OCI-LY1 (cell line): ENCODE measurements around the gene RASD2.

Experiments used
- H2AFZ ChIP-seq: fragments of 200-600 bp; sonication (generic), shearing (Covaris generic); 2 replicates; pipeline ENCODE4 v1.6.0; 2014; ENCODE audit warnings: antibody characterized with exemption, mild to moderate bottlenecking, low read length
- H3F3A ChIP-seq: fragments of 200-600 bp; sonication (generic), shearing (Covaris generic); 2 replicates; pipeline ENCODE4 v1.6.0; 2014; ENCODE audit warnings: mild to moderate bottlenecking, antibody characterized with exemption, low read length, moderate library complexity; ENCODE audit not compliant: insufficient read depth
- H3K27ac ChIP-seq: fragments of 200-600 bp; sonication (generic); 2 replicates; pipeline ENCODE4 v1.5.1; 2014; ENCODE audit warnings: low read length, mixed run types, mild to moderate bottlenecking, low read depth; ENCODE audit not compliant: poor library complexity, severe bottlenecking
- H3K27me3 ChIP-seq: fragments of 200-600 bp; sonication (generic); 2 replicates; pipeline ENCODE4 v1.6.0; 2014; ENCODE audit warnings: antibody characterized with exemption, mild to moderate bottlenecking, low read length, moderate library complexity; ENCODE audit not compliant: insufficient read depth
- H3K36me3 ChIP-seq: fragments of 200-600 bp; sonication (generic); 2 replicates; pipeline ENCODE4 v1.6.1; 2014; ENCODE audit warnings: mild to moderate bottlenecking, antibody characterized with exemption, low read length, moderate library complexity, mixed read lengths; ENCODE audit not compliant: insufficient read depth
- H3K4me1 ChIP-seq: fragments of 200-600 bp; sonication (generic); 2 replicates; pipeline ENCODE4 v1.5.1; 2014; ENCODE audit warnings: mild to moderate bottlenecking, low read length, moderate library complexity; ENCODE audit not compliant: insufficient read depth, severe bottlenecking
- H3K4me2 ChIP-seq: fragments of 200-600 bp; sonication (generic), shearing (Covaris generic); 2 replicates; pipeline ENCODE4 v1.6.1; 2014; ENCODE audit warnings: low read length
- H3K4me3 ChIP-seq: fragments of 200-600 bp; sonication (generic); 2 replicates; pipeline ENCODE4 v1.5.1; 2014; ENCODE audit warnings: low read length, low read depth, mild to moderate bottlenecking, mixed read lengths; ENCODE audit not compliant: poor library complexity, severe bottlenecking
- H3K79me2 ChIP-seq: fragments of 200-600 bp; shearing (Covaris generic); 2 replicates; pipeline ENCODE4 v1.6.1; 2016; ENCODE audit warnings: mixed run types, low read length, mixed read lengths; ENCODE audit not compliant: insufficient read depth
- H3K9ac ChIP-seq: fragments of 200-600 bp; sonication (generic), shearing (Covaris generic); 2 replicates; pipeline ENCODE4 v1.6.1; 2014; ENCODE audit warnings: mild to moderate bottlenecking, low read length, mixed read lengths
- H3K9me2 ChIP-seq: fragments of 200-600 bp; sonication (generic), shearing (Covaris generic); 2 replicates; pipeline ENCODE4 v1.6.1; 2014; ENCODE audit warnings: low read depth, mild to moderate bottlenecking, low read length, mixed read lengths
- H3K9me3 ChIP-seq: fragments of 200-600 bp; shearing (Covaris generic); 2 replicates; pipeline ENCODE4 v1.6.1; 2014; ENCODE audit warnings: low read length, mixed read lengths
- H4K20me1 ChIP-seq: fragments of 200-600 bp; sonication (generic), shearing (Covaris generic); 2 replicates; pipeline ENCODE4 v1.6.0; 2016; ENCODE audit warnings: mild to moderate bottlenecking, low read length; ENCODE audit not compliant: insufficient read depth
- CTCF ChIP-seq: fragments of 200-600 bp; sonication (generic), shearing (Covaris generic); IDR thresholded peaks from 2 replicates; pipeline ENCODE4 v1.5.1; 2017; ENCODE audit warnings: mild to moderate bottlenecking, antibody characterized with exemption, low read length, moderate library complexity, mixed read lengths
- EZH2 ChIP-seq: fragments of 200-600 bp; sonication (generic), shearing (Covaris generic); IDR thresholded peaks from 2 replicates; pipeline ENCODE4 v1.8.0; 2017; ENCODE audit warnings: borderline replicate concordance, mixed run types, mild to moderate bottlenecking, antibody characterized with exemption, low read length, moderate library complexity, mixed read lengths

Gene RASD2

GRCh38 chr22:35559354-35560005 is 18.8 kb downstream of the RASD2 start:
- H3K27me3 ChIP-seq = peaks cover 21% of the 10 kb centered on the region; the same call in 1 of the 2 replicates
- H3K9me3 ChIP-seq = no peaks in the 10 kb centered on the region
- no peaks in the 10 kb centered on the region for H3F3A ChIP-seq
- no peaks in the 10 kb centered on the region for H3K4me1 ChIP-seq
- no peaks in the 10 kb centered on the region for H4K20me1 ChIP-seq
- H3K9ac ChIP-seq = no peak overlapping the region
- no peak overlapping the region for H3K4me2 ChIP-seq
- TF ChIP-seq CTCF = no peak
- TF ChIP-seq EZH2 = no peak
- H3K4me3 ChIP-seq = no peak overlapping the region
- H3K36me3 ChIP-seq = no peaks in the 10 kb centered on the region; the same call in 1 of the 2 replicates
- H3K9me2 ChIP-seq = no peaks in the 10 kb centered on the region
- no peak overlapping the region for H3K27ac ChIP-seq
- H2AFZ ChIP-seq = no peak overlapping the region
- no peaks in the 10 kb centered on the region for H3K79me2 ChIP-seq

GRCh38 chr22:35560366-35560765 is 19.7 kb downstream of the RASD2 start:
- peaks cover 17% of the 10 kb centered on the region; the same call in 1 of the 2 replicates for H3K27me3 ChIP-seq
- H3K4me3 ChIP-seq = no peak overlapping the region
- H3F3A ChIP-seq = no peaks in the 10 kb centered on the region
- H3K4me2 ChIP-seq = no peak overlapping the region
- no peak overlapping the region for H2AFZ ChIP-seq
- H3K9ac ChIP-seq = no peak overlapping the region
- H3K4me1 ChIP-seq = no peaks in the 10 kb centered on the region
- no peaks in the 10 kb centered on the region for H3K9me3 ChIP-seq
- no peaks in the 10 kb centered on the region; the same call in 1 of the 2 replicates for H3K36me3 ChIP-seq
- H3K27ac ChIP-seq = no peak overlapping the region
- no peaks in the 10 kb centered on the region for H3K79me2 ChIP-seq
- H4K20me1 ChIP-seq = no peaks in the 10 kb centered on the region
- TF ChIP-seq EZH2 (no peak), CTCF (no peak)
- no peaks in the 10 kb centered on the region for H3K9me2 ChIP-seq

GRCh38 chr22:35560824-35561223 is 20.2 kb downstream of the RASD2 start:
- Histone ChIP-seq H3K4me3 (no peak overlapping the region), H3K4me1 (no peaks in the 10 kb centered on the region), H3K9me2 (no peaks in the 10 kb centered on the region), H3K9ac (no peak overlapping the region), H3K4me2 (no peak overlapping the region), H4K20me1 (no peaks in the 10 kb centered on the region), H3K27ac (no peak overlapping the region), H2AFZ (no peak overlapping the region), H3K9me3 (no peaks in the 10 kb centered on the region), H3K79me2 (no peaks in the 10 kb centered on the region), H3K27me3 (peaks cover 12% of the 10 kb centered on the region; the same call in 1 of the 2 replicates), H3K36me3 (no peaks in the 10 kb centered on the region; the same call in 1 of the 2 replicates), H3F3A (no peaks in the 10 kb centered on the region)
- no peak for TF ChIP-seq EZH2
- no peak for TF ChIP-seq CTCF
